Activated CD8-positive, alpha-beta memory T cell treated with anti-CD3 and anti-CD28 coated beads for 4 hours (primary cell): ENCODE results near the gene TNNT1.

Experiments
- DNase-seq, 2 donors: peaks; one replicate each; pipeline ENCODE4 v3.0.0-alpha.2; 2020; ENCODE audit warnings: low read depth in 2 of 2

Gene TNNT1

DNA sequence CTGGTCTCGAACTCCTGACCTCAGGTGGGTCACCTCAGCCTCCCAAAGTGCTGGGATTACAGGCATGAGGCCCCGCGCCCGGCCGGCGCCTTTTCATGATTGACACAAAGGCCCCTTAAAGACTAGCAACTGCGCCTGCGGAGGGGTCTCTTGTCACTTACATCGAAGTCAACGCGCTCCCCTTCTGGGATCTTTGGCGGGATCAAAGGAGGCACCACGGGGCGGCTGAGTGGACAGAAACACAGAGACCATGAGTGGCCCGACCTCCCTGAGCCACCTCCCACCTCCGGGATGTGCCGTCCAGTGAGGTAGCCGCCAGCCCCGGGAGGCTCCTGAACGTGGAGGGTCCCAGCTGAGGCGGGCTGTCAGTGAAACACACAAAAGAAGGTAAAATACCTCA lies 7.3 kb downstream of the TNNT1 start:
- no peak for DNase-seq

GRCh38 chr19:55137915-55138314 lies 11.1 kb downstream of the TNNT1 start:
- DNase-seq = no peak

DNA sequence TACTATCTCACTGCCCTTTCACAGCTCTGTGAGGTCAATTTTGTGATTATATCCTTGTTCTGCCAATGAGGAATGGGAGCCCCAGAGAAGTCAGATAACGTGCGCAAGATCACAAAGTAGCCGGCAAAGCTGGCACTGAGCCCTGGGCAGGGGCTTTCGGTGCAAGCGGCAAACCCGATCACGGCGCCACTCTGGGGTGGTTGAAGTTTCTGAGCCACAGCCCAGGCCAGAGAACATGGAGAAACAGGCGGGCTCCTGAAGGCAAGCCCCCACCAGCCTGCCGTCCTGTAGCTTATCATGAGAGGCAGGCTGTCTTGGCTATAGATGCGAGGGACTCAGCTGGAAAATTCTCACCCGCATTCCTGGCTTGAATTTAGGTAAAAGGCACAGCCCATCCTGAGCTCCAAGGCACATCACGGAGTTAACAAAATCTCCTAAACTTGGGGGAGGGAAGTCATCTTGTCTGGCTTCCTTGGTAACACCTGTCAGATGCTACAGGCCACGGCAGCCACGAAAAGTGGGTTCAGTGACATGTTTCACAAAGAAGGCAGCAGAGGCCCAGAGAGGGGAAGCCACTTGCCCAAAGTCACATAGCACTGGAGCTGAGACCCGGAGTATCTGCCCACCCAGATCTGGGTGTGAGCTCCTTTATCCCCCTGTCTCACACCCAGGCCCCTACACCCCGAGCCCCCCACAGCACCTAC lies 12.5 kb downstream of the TNNT1 start:
- DNase-seq = no peak

- no peak for DNase-seq
These were observed 14.3 kb downstream of the TNNT1 start for GRCh38 chr19:55134736-55135135.

- no peak for DNase-seq
These were observed 15.2 kb downstream of the TNNT1 start for GRCh38 chr19:55133639-55134444.

DNA sequence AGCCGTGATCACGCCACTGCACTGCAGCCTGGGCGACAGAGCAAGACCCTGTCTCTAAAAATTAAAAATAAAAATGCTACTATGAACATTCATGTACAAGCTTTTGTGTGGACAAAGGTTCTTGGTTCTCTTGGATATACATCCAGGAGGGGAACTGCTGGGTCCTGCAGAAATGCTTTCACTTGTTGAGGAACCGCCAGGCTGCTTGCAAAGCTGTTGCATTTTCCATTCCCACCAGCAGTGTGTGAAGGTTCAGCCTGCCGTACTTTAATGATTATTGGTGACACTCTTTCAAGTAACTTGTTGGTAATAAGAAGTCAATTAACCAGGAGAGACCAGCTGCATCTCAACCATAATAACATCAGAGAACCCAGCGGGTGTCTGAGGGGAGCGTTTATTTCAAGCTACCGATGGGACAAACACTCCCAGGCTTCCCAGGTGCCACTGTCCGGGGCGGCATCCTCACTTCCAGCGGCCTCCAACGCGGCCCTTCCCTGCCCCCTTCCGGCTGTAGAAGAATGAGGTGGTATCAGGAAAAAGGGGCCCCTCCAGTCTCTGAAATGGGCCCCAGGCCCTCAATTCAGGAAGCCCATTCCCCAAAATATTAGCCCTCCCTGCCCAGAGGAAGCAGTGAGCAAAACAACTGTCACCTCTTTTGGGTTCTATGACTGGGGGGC lies 16.4 kb downstream of the TNNT1 start:
- DNase-seq = no peak

DNA sequence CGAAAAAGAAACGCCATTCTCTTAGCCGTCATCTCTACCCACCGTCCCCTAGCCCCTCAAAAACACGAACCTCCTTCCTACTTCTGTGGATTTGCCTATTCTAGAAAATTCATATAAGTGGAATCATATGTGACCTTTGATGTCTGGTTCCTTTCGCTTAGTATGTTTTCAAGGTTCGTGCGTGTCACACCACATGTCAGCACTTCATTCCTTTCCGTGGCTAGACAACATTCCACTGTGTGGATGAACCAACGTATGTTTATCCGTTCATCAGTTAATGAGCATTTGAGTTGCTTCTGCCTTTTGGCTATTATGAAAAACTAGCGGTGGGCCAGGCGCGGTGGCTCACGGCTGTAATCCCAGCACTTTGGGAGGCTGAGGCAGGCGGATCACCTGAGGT lies 17.6 kb downstream of the TNNT1 start:
- no peak for DNase-seq

GRCh38 chr19:55119053-55119452 lies 30.0 kb downstream of the TNNT1 start:
- no peak for DNase-seq

DNA sequence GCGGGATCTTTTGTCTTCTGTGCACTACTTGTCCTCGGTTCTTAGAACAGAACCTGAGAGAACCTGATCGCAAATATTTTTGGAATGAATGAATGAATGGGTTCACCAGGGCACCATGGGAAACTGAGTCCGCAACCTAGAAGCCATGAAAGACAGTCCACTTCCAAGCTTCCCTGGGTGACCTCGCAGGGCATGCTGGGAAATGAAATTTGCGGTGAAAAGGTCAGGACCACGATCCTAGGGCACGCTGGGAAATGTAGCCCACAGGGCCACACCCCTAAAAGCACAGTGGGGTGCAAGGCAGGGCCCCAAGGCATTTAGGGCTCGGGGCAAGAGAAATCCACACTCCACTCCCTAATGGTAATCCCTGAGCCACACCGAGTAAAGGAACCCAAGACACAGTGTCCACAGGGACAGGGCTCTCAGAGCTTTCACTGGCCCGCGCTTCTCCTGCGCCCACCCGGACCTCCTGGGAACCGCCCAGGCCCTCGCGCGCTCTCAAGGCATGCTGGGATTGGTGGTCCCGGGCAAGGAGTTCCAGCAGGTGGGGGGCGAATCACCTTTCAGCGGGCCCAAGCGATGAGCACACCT lies 30.5 kb downstream of the TNNT1 start:
- DNase-seq = no peak

- peak; percentile 96 for DNase-seq
These were observed 31.2 kb downstream of the TNNT1 start for GRCh38 chr19:55117663-55118391.

DNA sequence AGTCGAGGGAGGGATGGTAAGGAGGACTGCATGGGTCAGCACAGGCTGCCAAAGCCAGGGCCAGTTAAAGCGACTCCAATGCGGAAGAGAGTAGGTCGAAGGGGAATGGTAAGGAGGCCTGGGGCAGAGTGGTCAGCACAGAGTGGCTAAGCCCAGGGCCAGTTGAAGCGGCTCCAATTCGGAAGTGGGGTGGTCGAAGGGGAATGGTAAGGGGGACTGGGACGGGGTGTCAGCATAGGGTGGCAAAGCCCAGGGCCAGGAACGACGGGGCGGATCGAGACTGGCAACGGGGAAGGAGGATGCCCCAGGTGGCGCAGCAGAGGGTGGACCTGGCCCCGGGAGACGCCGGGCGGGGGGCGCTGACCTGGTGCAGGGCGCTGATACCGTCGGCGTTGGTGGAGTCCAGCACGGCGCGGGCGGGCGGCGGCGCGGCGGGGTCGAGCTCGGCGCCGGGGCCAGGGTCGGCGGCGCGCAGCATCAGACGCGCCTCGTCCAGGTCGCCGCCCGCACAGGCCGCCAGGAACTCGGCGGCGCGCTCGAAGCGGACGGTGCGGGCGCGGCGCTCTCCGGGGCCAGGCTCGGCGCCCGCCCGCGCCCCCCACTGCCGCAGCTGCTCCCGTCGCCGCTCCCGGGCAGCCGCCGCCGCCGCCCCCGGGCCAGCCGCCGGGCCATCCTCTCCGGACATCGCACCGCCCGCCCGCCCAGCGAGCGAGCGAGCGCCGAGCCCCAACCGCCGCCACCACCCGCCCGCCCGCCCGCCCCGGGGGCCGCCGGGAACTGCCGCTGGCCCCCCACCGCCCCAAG lies 31.9 kb downstream of the TNNT1 start, which contains the start of gene PPP1R12C:
PPP1R12C (minus strand) TSS at position 779 of the 804 bp plus-strand sequence; CDS start at position 685, 94 bp downstream.
- no peak for DNase-seq

GRCh38 chr19:55116232-55116858 lies 32.7 kb downstream of the TNNT1 start:
- peak in 1 of 2 donors; percentile 21 for DNase-seq

- DNase-seq = no peak
These were observed 33.5 kb downstream of the TNNT1 start for GRCh38 chr19:55115446-55116065.

GRCh38 chr19:55114566-55115145 lies 34.4 kb downstream of the TNNT1 start:
- DNase-seq = no peak

DNA sequence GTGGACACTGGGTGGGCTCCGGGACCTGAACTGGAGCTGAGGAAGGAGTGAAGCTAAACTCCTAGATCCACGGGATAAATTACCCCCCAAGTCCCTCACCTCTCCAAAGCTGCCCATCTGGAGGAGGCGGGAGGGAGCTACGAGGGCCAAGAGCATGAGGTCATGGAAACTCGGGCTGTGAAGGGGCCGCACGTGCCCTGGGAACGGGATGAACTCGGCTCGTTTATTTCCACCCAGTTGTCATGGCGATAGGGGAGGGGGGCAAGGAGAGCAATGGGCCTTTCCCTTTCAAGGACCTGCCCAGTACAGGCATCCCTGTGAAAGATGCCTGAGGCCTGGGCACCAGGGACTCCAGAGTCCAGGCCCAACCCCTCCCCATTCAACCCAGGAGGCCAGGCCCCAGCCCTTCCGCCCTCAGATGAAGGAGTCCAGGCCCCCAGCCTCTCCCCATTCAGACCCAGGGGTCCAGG lies 35.4 kb downstream of the TNNT1 start:
- DNase-seq = no peak

DNA sequence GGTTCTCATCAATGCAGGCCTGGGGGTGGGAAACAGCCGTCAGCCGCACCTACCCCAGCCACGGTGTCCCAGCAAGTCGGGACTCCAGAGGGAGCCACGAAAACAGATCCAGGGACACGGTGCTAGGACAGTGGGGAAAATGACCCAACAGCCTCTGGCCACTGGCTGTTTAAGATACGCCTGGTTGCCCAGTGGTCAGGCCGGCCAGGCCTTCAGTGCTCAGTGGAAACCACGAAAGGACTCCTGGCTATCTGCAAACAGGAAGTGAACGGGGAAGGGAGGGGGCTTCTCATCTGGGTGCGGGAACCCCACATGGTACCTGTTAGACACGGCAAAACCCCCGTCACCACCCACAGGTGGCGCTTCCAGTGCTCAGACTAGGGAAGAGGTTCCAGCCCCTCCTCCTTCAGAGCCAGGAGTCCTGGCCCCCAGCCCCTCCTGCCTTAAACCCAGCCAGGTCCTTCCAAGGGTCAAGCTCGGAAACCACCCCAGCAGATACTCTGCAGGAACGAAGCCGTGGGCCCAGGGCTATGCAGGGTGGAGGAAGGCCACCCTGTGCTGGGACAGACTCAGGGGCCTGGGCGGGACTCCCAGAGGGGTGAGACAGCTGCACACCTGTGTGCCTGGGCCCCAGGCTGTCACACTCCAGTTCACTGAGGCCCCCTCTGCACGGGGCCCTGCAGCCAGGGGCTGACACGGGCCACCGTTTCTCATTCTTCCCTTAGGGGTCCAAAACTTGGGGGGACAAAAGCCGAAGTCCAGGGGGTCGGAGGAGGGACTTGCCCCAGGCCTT lies 36.0 kb downstream of the TNNT1 start:
- no peak for DNase-seq

DNA sequence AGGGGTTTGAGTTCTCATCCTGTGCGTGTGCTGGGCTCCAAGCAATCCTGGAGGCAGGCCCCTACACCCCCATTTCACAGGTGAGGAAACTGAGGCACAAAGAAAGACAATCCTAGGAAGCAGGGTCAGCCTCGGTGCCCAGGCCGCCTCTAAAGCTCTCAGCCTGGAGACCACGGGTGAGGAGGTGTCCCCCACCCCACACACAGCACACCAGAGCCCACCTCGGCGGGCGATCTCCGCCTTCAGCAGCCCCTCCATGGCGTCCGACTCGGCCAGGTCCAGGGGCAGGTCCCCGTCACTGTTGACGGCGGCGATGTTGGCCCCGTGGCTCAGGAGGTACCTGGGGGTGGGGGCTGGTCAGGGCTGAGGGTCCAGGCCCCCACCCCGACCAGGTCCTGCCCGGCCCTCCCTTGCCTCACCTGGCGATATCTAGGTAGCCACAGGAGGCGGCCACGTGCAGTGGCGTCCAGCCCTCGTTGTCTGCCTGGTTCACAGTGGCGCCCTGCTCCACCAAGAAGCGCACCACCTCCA lies 36.7 kb downstream of the TNNT1 start:
- no peak for DNase-seq

- DNase-seq = no peak
These were observed 37.7 kb downstream of the TNNT1 start for GRCh38 chr19:55111238-55111831.
